K562 (cell line): ENCODE measurements around the gene PNPLA8. TPM values are rescaled to one million over a fixed set of nuclear protein-coding genes. Genes with fewer than 3 reads are reported as not detected.

ENCODE experiments used
- DACH1 ChIP-seq: fragments of 450-650 bp; IDR thresholded peaks from 2 replicates; pipeline ENCODE4 v1.6.1; 2018; ENCODE audit not compliant: partially characterized antibody
- KAT8 ChIP-seq: fragments of 450-650 bp; IDR thresholded peaks from 2 replicates; pipeline ENCODE4 v1.6.1; 2016; ENCODE audit warnings: low read depth, mild to moderate bottlenecking
- KHSRP ChIP-seq: fragments of 450-650 bp; IDR thresholded peaks from 2 replicates; pipeline ENCODE4 v1.6.1; 2017
- NFIC ChIP-seq: fragments of 450-650 bp; IDR thresholded peaks from 2 replicates; pipeline ENCODE4 v1.6.1; 2017; ENCODE audit warnings: mild to moderate bottlenecking, inconsistent platforms
- SMAD1 ChIP-seq: fragments of 150-350 bp; IDR thresholded peaks from 2 replicates; pipeline ENCODE4 v1.6.1; 2014; ENCODE audit warnings: low read length, low read depth; ENCODE audit not compliant: partially characterized antibody
- SP1 ChIP-seq: sonication (generic); formaldehyde crosslinking; IDR thresholded peaks from 2 replicates; pipeline ENCODE4 v1.8.1; 2022; ENCODE audit warnings: mild to moderate bottlenecking, missing genetic modification reagents
- SP2 ChIP-seq: IDR thresholded peaks from 2 replicates; pipeline ENCODE4 v1.6.1; 2011; ENCODE audit warnings: mild to moderate bottlenecking, low read depth, low read length, moderate library complexity; ENCODE audit not compliant: poor library complexity, severe bottlenecking; ENCODE audit errors: extremely low read depth
- TAF1 ChIP-seq: IDR thresholded peaks from 2 replicates; pipeline ENCODE4 v1.6.1; 2011; ENCODE audit warnings: mild to moderate bottlenecking, low read length, moderate library complexity; ENCODE audit not compliant: insufficient read depth, control insufficient read depth, severe bottlenecking; ENCODE audit errors: extremely low read depth
- TCFL5 ChIP-seq: fragments of 250-450 bp; sonication (Bioruptor Pico); conservative IDR thresholded peaks from 2 replicates; pipeline ENCODE4 v1.6.1; 2021; ENCODE audit warnings: mild to moderate bottlenecking, moderate library complexity, matching md5 sums
- ZFX ChIP-seq: sonication (generic); formaldehyde crosslinking; IDR thresholded peaks from 2 replicates; pipeline ENCODE4 v1.8.0; 2022; ENCODE audit warnings: mild to moderate bottlenecking, missing genetic modification reagents, moderate library complexity
- ZNF239 ChIP-seq: fragments of 250-450 bp; sonication (Bioruptor Pico); IDR thresholded peaks from 2 replicates; pipeline ENCODE4 v1.4.0; 2020; ENCODE audit warnings: mild to moderate bottlenecking
- polyA plus RNA-seq, 8 experiments: library from polyadenylated mRNA; depleted of rRNA in 4 of 8; stranded (reverse) in 5 of 8; unstranded in 3 of 8; fragments of >200 nt; fragmentation: Nextera tagmentation in 2 of 8; fragmentation: Illumina TruSeq in 1 of 8; extraction: Ambion mirVana in 2 of 8; extraction: Trizol in 1 of 8; gene quantifications; 2 replicates each; pipeline versions ENCODE4 v1.2.1 to v1.2.3, GENCODE V29; 2011 to 2014; ENCODE audit warnings: inconsistent platforms in 1 of 8, missing spikeins in 1 of 8
- total RNA-seq, 7 experiments: library from RNA; depleted of rRNA in 6 of 7; stranded (reverse); fragments of >200 nt in 6 of 7; fragmentation: Illumina TruSeq in 2 of 7; extraction: Trizol in 2 of 7; gene quantifications; 2 replicates each; pipeline versions ENCODE4 v1.2.1 to v1.2.3, GENCODE V29; 2011 to 2021; ENCODE audit warnings: low replicate concordance in 1 of 7
- TF ChIP-seq, protein P1 (sequence below): fragments of 450-650 bp; formaldehyde crosslinking; IDR thresholded peaks from 2 replicates; pipeline ENCODE4 v1.4.0; 2020; ENCODE audit warnings: mild to moderate bottlenecking, moderate library complexity
- TF ChIP-seq, protein P2 (sequence below), 2 experiments: fragments of 450-650 bp in 1 of 2; sonication (generic) in 1 of 2; formaldehyde crosslinking in 1 of 2; IDR thresholded peaks; 2 replicates each; pipeline versions ENCODE4 v1.7.1 to v1.9.0; 2016 to 2022; ENCODE audit warnings: inconsistent platforms in 1 of 2, mild to moderate bottlenecking in 1 of 2, missing genetic modification reagents in 1 of 2
- TF ChIP-seq, protein P3 (sequence below): IDR thresholded peaks from 2 replicates; pipeline ENCODE4 v1.6.1; 2011; ENCODE audit not compliant: insufficient read length; ENCODE audit errors: extremely low read depth

The PNPLA8 gene
- total and polyA plus RNA-seq, 9 of the 15 experiments (the other 6 are each of a cell fraction or from before 2014, with no cell fraction given) = 12.8 to 27.6 (median 16.3) TPM

DNA sequence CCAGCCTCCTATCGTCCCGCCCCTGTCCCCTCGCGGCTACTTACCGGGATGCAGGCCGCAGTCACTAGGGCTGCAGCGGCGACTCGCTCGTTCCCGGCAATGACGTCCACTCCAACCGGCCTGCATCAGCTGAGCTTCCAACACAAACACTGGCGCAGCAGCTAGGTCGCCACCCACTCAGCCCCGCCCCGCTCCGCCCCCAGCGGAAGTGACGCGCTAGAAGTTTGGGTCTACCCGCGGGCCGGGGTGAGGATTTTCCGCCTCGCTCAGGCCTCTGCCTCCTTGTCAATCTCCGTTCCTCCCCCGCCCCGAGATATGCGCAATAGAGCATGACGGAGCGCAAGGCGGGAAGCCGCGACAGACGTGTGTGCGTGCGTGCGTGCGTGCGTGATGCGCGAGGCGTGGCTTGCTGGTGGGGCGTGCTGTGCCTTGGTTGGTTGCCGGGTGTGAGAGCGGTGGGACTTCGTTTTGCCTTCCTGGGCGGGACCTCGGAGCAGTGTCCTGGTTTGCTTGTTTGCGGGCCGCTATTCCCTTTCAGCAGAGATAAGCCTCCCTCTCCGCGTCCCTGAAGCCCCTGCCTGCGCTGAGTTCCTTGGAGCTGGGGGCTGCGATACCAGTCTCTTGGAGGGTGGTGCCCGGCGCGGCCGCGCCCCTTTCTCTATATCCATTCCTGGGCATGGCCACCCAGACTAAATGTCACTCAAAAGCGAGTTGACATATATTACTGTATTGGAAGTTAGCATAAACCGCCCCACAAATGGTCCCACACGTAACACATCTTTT is at the start of gene PNPLA8 (continued):
- peak; percentile 99 for TF ChIP-seq SP1
- TF ChIP-seq ZFX (CRISPR knock-in tag) = peak; percentile 96
- TF ChIP-seq SMAD1 = peak; percentile 89
- peak; percentile 76 for TF ChIP-seq TAF1
- no peak for TF ChIP-seq TCFL5 (CRISPR knock-in tag)
- peak; percentile 35 for TF ChIP-seq NFIC
- no peak for TF ChIP-seq SP2
- TF ChIP-seq, protein P1, sequence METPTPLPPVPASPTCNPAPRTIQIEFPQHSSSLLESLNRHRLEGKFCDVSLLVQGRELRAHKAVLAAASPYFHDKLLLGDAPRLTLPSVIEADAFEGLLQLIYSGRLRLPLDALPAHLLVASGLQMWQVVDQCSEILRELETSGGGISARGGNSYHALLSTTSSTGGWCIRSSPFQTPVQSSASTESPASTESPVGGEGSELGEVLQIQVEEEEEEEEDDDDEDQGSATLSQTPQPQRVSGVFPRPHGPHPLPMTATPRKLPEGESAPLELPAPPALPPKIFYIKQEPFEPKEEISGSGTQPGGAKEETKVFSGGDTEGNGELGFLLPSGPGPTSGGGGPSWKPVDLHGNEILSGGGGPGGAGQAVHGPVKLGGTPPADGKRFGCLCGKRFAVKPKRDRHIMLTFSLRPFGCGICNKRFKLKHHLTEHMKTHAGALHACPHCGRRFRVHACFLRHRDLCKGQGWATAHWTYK = peak; percentile 52; the same call in 1 of the 2 replicates
- TF ChIP-seq DACH1 = peak; percentile 98
- TF ChIP-seq KAT8 = no peak
- 0 out of 2 replicates have a peak, but pooled peaks have one; percentile 28 for TF ChIP-seq ZNF239 (CRISPR knock-in tag)
- TF ChIP-seq, protein P2, sequence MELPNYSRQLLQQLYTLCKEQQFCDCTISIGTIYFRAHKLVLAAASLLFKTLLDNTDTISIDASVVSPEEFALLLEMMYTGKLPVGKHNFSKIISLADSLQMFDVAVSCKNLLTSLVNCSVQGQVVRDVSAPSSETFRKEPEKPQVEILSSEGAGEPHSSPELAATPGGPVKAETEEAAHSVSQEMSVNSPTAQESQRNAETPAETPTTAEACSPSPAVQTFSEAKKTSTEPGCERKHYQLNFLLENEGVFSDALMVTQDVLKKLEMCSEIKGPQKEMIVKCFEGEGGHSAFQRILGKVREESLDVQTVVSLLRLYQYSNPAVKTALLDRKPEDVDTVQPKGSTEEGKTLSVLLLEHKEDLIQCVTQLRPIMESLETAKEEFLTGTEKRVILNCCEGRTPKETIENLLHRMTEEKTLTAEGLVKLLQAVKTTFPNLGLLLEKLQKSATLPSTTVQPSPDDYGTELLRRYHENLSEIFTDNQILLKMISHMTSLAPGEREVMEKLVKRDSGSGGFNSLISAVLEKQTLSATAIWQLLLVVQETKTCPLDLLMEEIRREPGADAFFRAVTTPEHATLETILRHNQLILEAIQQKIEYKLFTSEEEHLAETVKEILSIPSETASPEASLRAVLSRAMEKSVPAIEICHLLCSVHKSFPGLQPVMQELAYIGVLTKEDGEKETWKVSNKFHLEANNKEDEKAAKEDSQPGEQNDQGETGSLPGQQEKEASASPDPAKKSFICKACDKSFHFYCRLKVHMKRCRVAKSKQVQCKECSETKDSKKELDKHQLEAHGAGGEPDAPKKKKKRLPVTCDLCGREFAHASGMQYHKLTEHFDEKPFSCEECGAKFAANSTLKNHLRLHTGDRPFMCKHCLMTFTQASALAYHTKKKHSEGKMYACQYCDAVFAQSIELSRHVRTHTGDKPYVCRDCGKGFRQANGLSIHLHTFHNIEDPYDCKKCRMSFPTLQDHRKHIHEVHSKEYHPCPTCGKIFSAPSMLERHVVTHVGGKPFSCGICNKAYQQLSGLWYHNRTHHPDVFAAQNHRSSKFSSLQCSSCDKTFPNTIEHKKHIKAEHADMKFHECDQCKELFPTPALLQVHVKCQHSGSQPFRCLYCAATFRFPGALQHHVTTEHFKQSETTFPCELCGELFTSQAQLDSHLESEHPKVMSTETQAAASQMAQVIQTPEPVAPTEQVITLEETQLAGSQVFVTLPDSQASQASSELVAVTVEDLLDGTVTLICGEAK (IDR thresholded peaks at IDR 0.05) = peak; percentile 93
- TF ChIP-seq, protein P2 (CRISPR knock-in tag; IDR thresholded peaks at IDR 0.05) = no peak
- TF ChIP-seq, protein P3, sequence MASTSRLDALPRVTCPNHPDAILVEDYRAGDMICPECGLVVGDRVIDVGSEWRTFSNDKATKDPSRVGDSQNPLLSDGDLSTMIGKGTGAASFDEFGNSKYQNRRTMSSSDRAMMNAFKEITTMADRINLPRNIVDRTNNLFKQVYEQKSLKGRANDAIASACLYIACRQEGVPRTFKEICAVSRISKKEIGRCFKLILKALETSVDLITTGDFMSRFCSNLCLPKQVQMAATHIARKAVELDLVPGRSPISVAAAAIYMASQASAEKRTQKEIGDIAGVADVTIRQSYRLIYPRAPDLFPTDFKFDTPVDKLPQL = peak; percentile 64
- TF ChIP-seq KHSRP = 0 out of 2 replicates have a peak, but pooled peaks have one; percentile 50
